ENCODE data around the gene PTPN23. TPM values are rescaled to one million over a fixed set of nuclear protein-coding genes. Genes with fewer than 3 reads are reported as not detected.
"Not testable (repeated sequence)": the region's sequence is repeated elsewhere in the genome, so short reads cannot be mapped to it uniquely, and the experiment has no call there.

Gene PTPN23
- total and polyA plus RNA-seq, 5 donors from 2014 or later, result 1.0 to 54.2 (median 2.7) TPM

GRCh38 chr3:47360110-47360517 is 20.7 kb upstream of the PTPN23 start:
- not testable (repeated sequence) for H3K4me3 ChIP-seq (ENCODE audit: low read depth, low read length); H3K4me1 ChIP-seq (ENCODE audit: control insufficient read depth, insufficient read depth, low read length, poor library complexity, severe bottlenecking); H3K36me3 ChIP-seq (ENCODE audit: control insufficient read depth, insufficient read depth, low read length); H3K27me3 ChIP-seq (ENCODE audit: control insufficient read depth, insufficient read depth, low read length); H3K27ac ChIP-seq (ENCODE audit: insufficient read depth, low read length, poor library complexity, severe bottlenecking); ATAC-seq (ENCODE audit: low read depth in 2 of 2); DNase-seq; H3K27me3 Mint-ChIP-seq; H3K36me3 Mint-ChIP-seq
- H3K9me3 ChIP-seq (ENCODE audit: control insufficient read depth in 2 of 2, low read length in 2 of 2), result peaks cover 13 to 18% of the 10 kb centered on the region in 2 experiments
- Mint-ChIP-seq H3K27ac (peak overlapping the region in 1 of 3 donors; percentile 15), H3K4me1 (peaks cover 0 to 16% (median 14%) of the 10 kb centered on the region in 4 donors), H3K4me3 (peak overlapping the region in 1 of 4 donors; percentile 59), H3K9me3 (peaks cover 2 to 28% (median 6%) of the 10 kb centered on the region in 7 donors)

GRCh38 chr3:47362701-47363100 is 18.1 kb upstream of the PTPN23 start:
- Histone ChIP-seq H3K27me3 (ENCODE audit: control insufficient read depth, insufficient read depth, low read length) (no peaks in the 10 kb centered on the region), H3K4me1 (ENCODE audit: control insufficient read depth, insufficient read depth, low read length, poor library complexity, severe bottlenecking) (peaks cover 7% of the 10 kb centered on the region), H3K27ac (ENCODE audit: insufficient read depth, low read length, poor library complexity, severe bottlenecking) (no peak overlapping the region), H3K4me3 (ENCODE audit: low read depth, low read length) (peak overlapping the region; percentile 19), H3K36me3 (ENCODE audit: control insufficient read depth, insufficient read depth, low read length) (no peaks in the 10 kb centered on the region), H3K9me3 (ENCODE audit: control insufficient read depth in 2 of 2, low read length in 2 of 2) (peaks cover 13 to 18% of the 10 kb centered on the region in 2 experiments)
- Mint-ChIP-seq H3K36me3 (peaks cover 6% of the 10 kb centered on the region), H3K27me3 (no peaks in the 10 kb centered on the region), H3K4me3 (peak overlapping the region in 2 of 4 donors; percentile 65 to 72), H3K4me1 (peaks cover 0 to 16% (median 12%) of the 10 kb centered on the region in 4 donors), H3K27ac (peak overlapping the region; percentile 76 to 90 (median 90)), H3K9me3 (peaks cover 2 to 28% (median 6%) of the 10 kb centered on the region in 7 donors)
- ATAC-seq (ENCODE audit: low read depth in 2 of 2) (peak; percentile 45 to 63), DNase-seq (peak in 2 of 3 donors; percentile 7 to 62)

GRCh38 chr3:47365213-47366153 is 15.3 kb upstream of the PTPN23 start:
- peaks cover 6% of the 10 kb centered on the region for H3K36me3 Mint-ChIP-seq
- H3K4me1 Mint-ChIP-seq, result peaks cover 0 to 16% (median 10%) of the 10 kb centered on the region in 4 donors
- ATAC-seq (ENCODE audit: low read depth in 2 of 2), result no peak

GRCh38 chr3:47366833-47367232 is 14.0 kb upstream of the PTPN23 start:
- no peaks in the 10 kb centered on the region for H3K27me3 ChIP-seq (ENCODE audit: control insufficient read depth, insufficient read depth, low read length)
- peaks cover 6% of the 10 kb centered on the region for H3K27me3 Mint-ChIP-seq
- H3K4me1 Mint-ChIP-seq, result peaks cover 0 to 16% (median 10%) of the 10 kb centered on the region in 4 donors
- peaks cover 6% of the 10 kb centered on the region for H3K36me3 Mint-ChIP-seq
- H3K4me3 Mint-ChIP-seq, result no peak overlapping the region
- H3K4me1 ChIP-seq (ENCODE audit: control insufficient read depth, insufficient read depth, low read length, poor library complexity, severe bottlenecking), result peaks cover 7% of the 10 kb centered on the region
- H3K36me3 ChIP-seq (ENCODE audit: control insufficient read depth, insufficient read depth, low read length), result no peaks in the 10 kb centered on the region
- H3K9me3 Mint-ChIP-seq, result peaks cover 0 to 6% (median 2%) of the 10 kb centered on the region in 7 donors
- no peak overlapping the region for H3K4me3 ChIP-seq (ENCODE audit: low read depth, low read length)
- H3K27ac ChIP-seq (ENCODE audit: insufficient read depth, low read length, poor library complexity, severe bottlenecking), result no peak overlapping the region
- DNase-seq (no peak), ATAC-seq (ENCODE audit: low read depth in 2 of 2) (no peak)
- no peak overlapping the region for H3K27ac Mint-ChIP-seq
- H3K9me3 ChIP-seq (ENCODE audit: control insufficient read depth in 2 of 2, low read length in 2 of 2), result no peaks in the 10 kb centered on the region

More at GRCh38 chr3:47365213-47366153, 15.3 kb upstream of the PTPN23 start:
- no peak overlapping the region for H3K4me3 ChIP-seq (ENCODE audit: low read depth, low read length)
- H3K4me1 ChIP-seq (ENCODE audit: control insufficient read depth, insufficient read depth, low read length, poor library complexity, severe bottlenecking), result peaks cover 7% of the 10 kb centered on the region
- H3K27ac ChIP-seq (ENCODE audit: insufficient read depth, low read length, poor library complexity, severe bottlenecking), result no peak overlapping the region
- peaks cover 6% of the 10 kb centered on the region for H3K27me3 Mint-ChIP-seq
- H3K27me3 ChIP-seq (ENCODE audit: control insufficient read depth, insufficient read depth, low read length), result no peaks in the 10 kb centered on the region
- DNase-seq, result no peak
- peaks cover 0 to 6% (median 2%) of the 10 kb centered on the region in 7 donors for H3K9me3 Mint-ChIP-seq
- no peak overlapping the region for H3K4me3 Mint-ChIP-seq
- H3K27ac Mint-ChIP-seq, result no peak overlapping the region
- peaks cover 0 to under 1% of the 10 kb centered on the region in 2 experiments for H3K9me3 ChIP-seq (ENCODE audit: control insufficient read depth in 2 of 2, low read length in 2 of 2)
- H3K36me3 ChIP-seq (ENCODE audit: control insufficient read depth, insufficient read depth, low read length), result no peaks in the 10 kb centered on the region

GRCh38 chr3:47367631-47368030 is 13.2 kb upstream of the PTPN23 start:
- Mint-ChIP-seq H3K27ac (no peak overlapping the region), H3K9me3 (peaks cover 0 to 3% (median 2%) of the 10 kb centered on the region in 7 donors), H3K36me3 (peaks cover 3% of the 10 kb centered on the region), H3K27me3 (peaks cover 6% of the 10 kb centered on the region), H3K4me1 (peaks cover 0 to 9% (median 7%) of the 10 kb centered on the region in 4 donors), H3K4me3 (no peak overlapping the region)
- DNase-seq (no peak), ATAC-seq (ENCODE audit: low read depth in 2 of 2) (no peak)
- no peak overlapping the region for H3K27ac ChIP-seq (ENCODE audit: insufficient read depth, low read length, poor library complexity, severe bottlenecking)
- no peak overlapping the region for H3K4me3 ChIP-seq (ENCODE audit: low read depth, low read length)
- H3K9me3 ChIP-seq (ENCODE audit: control insufficient read depth in 2 of 2, low read length in 2 of 2), result no peaks in the 10 kb centered on the region
- no peaks in the 10 kb centered on the region for H3K27me3 ChIP-seq (ENCODE audit: control insufficient read depth, insufficient read depth, low read length)
- no peaks in the 10 kb centered on the region for H3K36me3 ChIP-seq (ENCODE audit: control insufficient read depth, insufficient read depth, low read length)
- peaks cover 4% of the 10 kb centered on the region for H3K4me1 ChIP-seq (ENCODE audit: control insufficient read depth, insufficient read depth, low read length, poor library complexity, severe bottlenecking)

- not testable (repeated sequence) for H3K27ac ChIP-seq (ENCODE audit: insufficient read depth, low read length, poor library complexity, severe bottlenecking); ATAC-seq (ENCODE audit: low read depth in 2 of 2); H3K27ac Mint-ChIP-seq; H3K4me3 Mint-ChIP-seq; H3K4me1 Mint-ChIP-seq; H3K4me1 ChIP-seq (ENCODE audit: control insufficient read depth, insufficient read depth, low read length, poor library complexity, severe bottlenecking); H3K27me3 ChIP-seq (ENCODE audit: control insufficient read depth, insufficient read depth, low read length); H3K36me3 Mint-ChIP-seq; H3K36me3 ChIP-seq (ENCODE audit: control insufficient read depth, insufficient read depth, low read length); H3K9me3 ChIP-seq (ENCODE audit: control insufficient read depth in 2 of 2, low read length in 2 of 2); H3K27me3 Mint-ChIP-seq; DNase-seq; H3K4me3 ChIP-seq (ENCODE audit: low read depth, low read length); H3K9me3 Mint-ChIP-seq
Observed at GRCh38 chr3:47370020-47370419, 10.8 kb upstream of the PTPN23 start.

- no peaks in the 10 kb centered on the region for H3K9me3 ChIP-seq (ENCODE audit: control insufficient read depth in 2 of 2, low read length in 2 of 2)
- no peak overlapping the region for H3K4me3 Mint-ChIP-seq
- no peaks in the 10 kb centered on the region for H3K36me3 ChIP-seq (ENCODE audit: control insufficient read depth, insufficient read depth, low read length)
- no peak overlapping the region for H3K4me3 ChIP-seq (ENCODE audit: low read depth, low read length)
- H3K27me3 ChIP-seq (ENCODE audit: control insufficient read depth, insufficient read depth, low read length), result no peaks in the 10 kb centered on the region
- ATAC-seq (ENCODE audit: low read depth in 2 of 2) (peak in 1 of 2 donors; percentile 31), DNase-seq (peak; percentile 11 to 36 (median 25))
- H3K4me1 ChIP-seq (ENCODE audit: control insufficient read depth, insufficient read depth, low read length, poor library complexity, severe bottlenecking), result no peaks in the 10 kb centered on the region
- no peaks in the 10 kb centered on the region for H3K36me3 Mint-ChIP-seq
- no peaks in the 10 kb centered on the region for H3K4me1 Mint-ChIP-seq
- H3K27ac Mint-ChIP-seq, result no peak overlapping the region
- H3K9me3 Mint-ChIP-seq, result no peaks in the 10 kb centered on the region
- H3K27me3 Mint-ChIP-seq, result peaks cover 6% of the 10 kb centered on the region
- H3K27ac ChIP-seq (ENCODE audit: insufficient read depth, low read length, poor library complexity, severe bottlenecking), result no peak overlapping the region
Observed at GRCh38 chr3:47370887-47371697, 9.7 kb upstream of the PTPN23 start.

Data from CD4-positive, CD25-positive, alpha-beta regulatory T cell (primary cell).